ENCODE data around the gene SEPTIN1. TPM values are rescaled to one million over a fixed set of nuclear protein-coding genes. Genes with fewer than 3 reads are reported as not detected.

SEPTIN1 gene
- total RNA-seq, 1 experiment from 2014 or later = 3.4 TPM

DNA sequence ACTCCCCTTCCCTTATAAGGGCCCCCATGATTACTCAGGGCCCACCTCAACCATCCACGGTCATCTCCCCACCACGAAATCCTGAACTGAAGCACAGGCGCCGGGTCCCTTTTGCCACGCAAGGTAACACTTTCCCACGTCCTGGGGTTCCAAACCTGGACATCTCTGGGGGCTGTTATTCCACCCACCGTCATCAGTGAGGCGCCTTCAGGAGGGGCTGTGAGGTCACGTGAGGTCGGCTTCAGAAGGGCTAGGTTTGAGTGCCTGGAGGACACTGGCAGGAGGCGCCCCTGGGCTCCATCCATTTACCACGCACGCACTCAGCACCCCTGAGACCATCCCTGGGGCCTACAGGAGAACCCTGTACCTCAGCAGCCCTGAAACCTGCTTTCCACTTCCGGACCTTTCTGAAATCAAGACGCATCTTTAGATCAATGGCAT lies 31.3 kb downstream of the SEPTIN1 start:
- no peak overlapping the region for H3K9ac ChIP-seq (ENCODE audit: low read length)

DNA sequence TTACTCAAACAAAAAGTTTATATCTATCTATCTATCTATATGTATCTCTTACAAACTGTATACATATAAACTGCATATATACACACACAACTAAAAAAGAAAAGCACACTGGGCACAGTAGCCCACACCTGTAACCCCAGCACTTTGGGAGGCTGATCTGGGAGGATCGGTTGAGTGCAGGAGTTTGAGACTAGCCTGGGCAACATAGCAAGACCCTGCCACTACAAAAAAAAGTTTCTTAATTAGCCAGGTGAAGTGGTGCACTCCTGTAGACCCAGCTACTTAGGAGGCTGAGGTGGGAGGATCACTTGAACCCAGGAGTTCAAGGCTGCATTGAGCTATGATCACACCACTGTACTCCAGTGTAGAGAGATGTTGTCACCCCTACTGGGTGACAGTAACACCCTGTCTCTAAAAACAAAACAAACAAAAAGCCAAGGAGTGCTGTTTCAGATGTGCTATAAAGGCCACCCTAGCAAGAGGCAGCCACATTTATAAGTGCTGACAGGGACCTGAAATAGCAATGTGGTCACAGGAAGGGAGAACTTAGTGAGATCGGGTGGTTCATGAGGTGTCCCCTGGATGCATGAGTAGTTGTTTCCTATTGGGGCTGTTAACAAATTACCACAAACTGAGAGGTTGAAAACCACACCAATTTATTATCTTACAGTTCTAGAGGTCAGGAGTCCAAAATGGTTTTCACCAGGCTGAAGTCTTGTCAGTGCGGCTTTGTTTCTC lies 32.1 kb downstream of the SEPTIN1 start:
- H3K27ac ChIP-seq (ENCODE audit: low read depth, low read length) = no peak overlapping the region
- intact Hi-C loops (cut with micrococcal nuclease) = no loop called here
- ATAC-seq (no peak), DNase-seq (ENCODE audit: low read depth, low spot score) (no peak)
- peaks cover 9 to 30% of the 10 kb centered on the region in 2 experiments; a peak in 2 of 4 replicates for H3K36me3 ChIP-seq (ENCODE audit: control insufficient read depth in 1 of 2, insufficient read depth in 2 of 2, low read length in 2 of 2)
- H4K20me1 ChIP-seq (ENCODE audit: insufficient read depth) = no peaks in the 10 kb centered on the region
- H3K4me3 ChIP-seq (replicated peaks in 1 of 2; ENCODE audit: low read depth in 1 of 2, low read length in 2 of 2) = no peak overlapping the region
- H3K4me2 ChIP-seq (ENCODE audit: low read length) = no peak overlapping the region
- BruUV-seq (replicated peaks) = no TSS peak
- CTCF ChIA-PET = no interaction called here
- RAD21 ChIA-PET (ENCODE audit: low non-redundant PET in 1 of 2, low total read pairs in 2 of 2, uncharacterized antibody in 2 of 2, unreplicated experiment in 2 of 2) = no interaction called here
- H3K27me3 ChIP-seq (ENCODE audit: insufficient read depth, low read length) = no peaks in the 10 kb centered on the region
- no peak overlapping the region for H3K9ac ChIP-seq (ENCODE audit: low read length)
- POLR2A ChIA-PET = interaction anchor here (1.1 kb wide), 1 partner anchor 21 kb away, joined by 3 read pairs; no protein-coding TSS in a partner anchor
- no peaks in the 10 kb centered on the region for H3K9me3 ChIP-seq (ENCODE audit: control insufficient read depth in 1 of 2, insufficient read depth in 1 of 2, low read depth in 1 of 2, low read length in 2 of 2)
- peaks cover 31% of the 10 kb centered on the region for H3K79me2 ChIP-seq (ENCODE audit: insufficient read depth, low read length)
- no peaks in the 10 kb centered on the region for H3K9me2 ChIP-seq (ENCODE audit: insufficient read depth)
- H3K4me1 ChIP-seq (ENCODE audit: control insufficient read depth in 1 of 2, insufficient read depth in 2 of 2, low read length in 2 of 2) = peaks cover 27 to 31% of the 10 kb centered on the region in 2 experiments
- H2AFZ ChIP-seq (ENCODE audit: low read depth, low read length, poor library complexity, severe bottlenecking) = no peak overlapping the region
- TF ChIP-seq JUND (IDR thresholded peaks at IDR 0.05) (no peak), POLR2A (IDR thresholded peaks at IDR 0.05; ENCODE audit: borderline replicate concordance, extremely low read depth, insufficient read depth, insufficient read length) (no peak), POLR2AphosphoS5 (IDR thresholded peaks at IDR 0.05; ENCODE audit: low read depth, low read length) (no peak), ELF1 (IDR thresholded peaks at IDR 0.05; ENCODE audit: borderline replicate concordance, low read depth) (no peak), ZFX (IDR thresholded peaks at IDR 0.05) (no peak), EZH2phosphoT487 (IDR thresholded peaks at IDR 0.05; ENCODE audit: borderline replicate concordance) (no peak), YY1 (IDR thresholded peaks at IDR 0.05; ENCODE audit: extremely low read depth, insufficient replicate concordance, low read depth, low read length) (no peak), SIN3A (IDR thresholded peaks at IDR 0.05; ENCODE audit: low read depth) (no peak), SRF (IDR thresholded peaks at IDR 0.05; ENCODE audit: low read depth) (no peak), EGR1 (IDR thresholded peaks at IDR 0.05; ENCODE audit: low read depth) (no peak), ZNF274 (IDR thresholded peaks at IDR 0.05; ENCODE audit: low read depth, low read length) (no peak)
- TF ChIP-seq, protein P1, sequence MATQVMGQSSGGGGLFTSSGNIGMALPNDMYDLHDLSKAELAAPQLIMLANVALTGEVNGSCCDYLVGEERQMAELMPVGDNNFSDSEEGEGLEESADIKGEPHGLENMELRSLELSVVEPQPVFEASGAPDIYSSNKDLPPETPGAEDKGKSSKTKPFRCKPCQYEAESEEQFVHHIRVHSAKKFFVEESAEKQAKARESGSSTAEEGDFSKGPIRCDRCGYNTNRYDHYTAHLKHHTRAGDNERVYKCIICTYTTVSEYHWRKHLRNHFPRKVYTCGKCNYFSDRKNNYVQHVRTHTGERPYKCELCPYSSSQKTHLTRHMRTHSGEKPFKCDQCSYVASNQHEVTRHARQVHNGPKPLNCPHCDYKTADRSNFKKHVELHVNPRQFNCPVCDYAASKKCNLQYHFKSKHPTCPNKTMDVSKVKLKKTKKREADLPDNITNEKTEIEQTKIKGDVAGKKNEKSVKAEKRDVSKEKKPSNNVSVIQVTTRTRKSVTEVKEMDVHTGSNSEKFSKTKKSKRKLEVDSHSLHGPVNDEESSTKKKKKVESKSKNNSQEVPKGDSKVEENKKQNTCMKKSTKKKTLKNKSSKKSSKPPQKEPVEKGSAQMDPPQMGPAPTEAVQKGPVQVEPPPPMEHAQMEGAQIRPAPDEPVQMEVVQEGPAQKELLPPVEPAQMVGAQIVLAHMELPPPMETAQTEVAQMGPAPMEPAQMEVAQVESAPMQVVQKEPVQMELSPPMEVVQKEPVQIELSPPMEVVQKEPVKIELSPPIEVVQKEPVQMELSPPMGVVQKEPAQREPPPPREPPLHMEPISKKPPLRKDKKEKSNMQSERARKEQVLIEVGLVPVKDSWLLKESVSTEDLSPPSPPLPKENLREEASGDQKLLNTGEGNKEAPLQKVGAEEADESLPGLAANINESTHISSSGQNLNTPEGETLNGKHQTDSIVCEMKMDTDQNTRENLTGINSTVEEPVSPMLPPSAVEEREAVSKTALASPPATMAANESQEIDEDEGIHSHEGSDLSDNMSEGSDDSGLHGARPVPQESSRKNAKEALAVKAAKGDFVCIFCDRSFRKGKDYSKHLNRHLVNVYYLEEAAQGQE (IDR thresholded peaks at IDR 0.05; ENCODE audit: low read depth) = no peak

More for the DNA sequence above, 31.3 kb downstream of the SEPTIN1 start:
- ChIA-PET POLR2A (interaction anchor here (1.1 kb wide), 1 partner anchor 20 kb away, joined by 3 read pairs; no protein-coding TSS in a partner anchor), RAD21 (ENCODE audit: low non-redundant PET in 1 of 2, low total read pairs in 2 of 2, uncharacterized antibody in 2 of 2, unreplicated experiment in 2 of 2) (no interaction called here), CTCF (no interaction called here)
- Histone ChIP-seq H3K4me3 (replicated peaks in 1 of 2; ENCODE audit: low read depth in 1 of 2, low read length in 2 of 2) (no peak overlapping the region), H3K9me3 (ENCODE audit: control insufficient read depth in 1 of 2, insufficient read depth in 1 of 2, low read depth in 1 of 2, low read length in 2 of 2) (no peaks in the 10 kb centered on the region), H3K36me3 (ENCODE audit: control insufficient read depth in 1 of 2, insufficient read depth in 2 of 2, low read length in 2 of 2) (peaks cover 9 to 30% of the 10 kb centered on the region in 2 experiments; a peak in 2 of 4 replicates), H3K79me2 (ENCODE audit: insufficient read depth, low read length) (peaks cover 31% of the 10 kb centered on the region), H3K27ac (ENCODE audit: low read depth, low read length) (no peak overlapping the region), H4K20me1 (ENCODE audit: insufficient read depth) (no peaks in the 10 kb centered on the region), H3K4me1 (ENCODE audit: control insufficient read depth in 1 of 2, insufficient read depth in 2 of 2, low read length in 2 of 2) (peaks cover 28 to 39% of the 10 kb centered on the region in 2 experiments), H3K4me2 (ENCODE audit: low read length) (no peak overlapping the region), H3K9me2 (ENCODE audit: insufficient read depth) (no peaks in the 10 kb centered on the region), H3K27me3 (ENCODE audit: insufficient read depth, low read length) (no peaks in the 10 kb centered on the region), H2AFZ (ENCODE audit: low read depth, low read length, poor library complexity, severe bottlenecking) (no peak overlapping the region)
- TF ChIP-seq, protein P2, sequence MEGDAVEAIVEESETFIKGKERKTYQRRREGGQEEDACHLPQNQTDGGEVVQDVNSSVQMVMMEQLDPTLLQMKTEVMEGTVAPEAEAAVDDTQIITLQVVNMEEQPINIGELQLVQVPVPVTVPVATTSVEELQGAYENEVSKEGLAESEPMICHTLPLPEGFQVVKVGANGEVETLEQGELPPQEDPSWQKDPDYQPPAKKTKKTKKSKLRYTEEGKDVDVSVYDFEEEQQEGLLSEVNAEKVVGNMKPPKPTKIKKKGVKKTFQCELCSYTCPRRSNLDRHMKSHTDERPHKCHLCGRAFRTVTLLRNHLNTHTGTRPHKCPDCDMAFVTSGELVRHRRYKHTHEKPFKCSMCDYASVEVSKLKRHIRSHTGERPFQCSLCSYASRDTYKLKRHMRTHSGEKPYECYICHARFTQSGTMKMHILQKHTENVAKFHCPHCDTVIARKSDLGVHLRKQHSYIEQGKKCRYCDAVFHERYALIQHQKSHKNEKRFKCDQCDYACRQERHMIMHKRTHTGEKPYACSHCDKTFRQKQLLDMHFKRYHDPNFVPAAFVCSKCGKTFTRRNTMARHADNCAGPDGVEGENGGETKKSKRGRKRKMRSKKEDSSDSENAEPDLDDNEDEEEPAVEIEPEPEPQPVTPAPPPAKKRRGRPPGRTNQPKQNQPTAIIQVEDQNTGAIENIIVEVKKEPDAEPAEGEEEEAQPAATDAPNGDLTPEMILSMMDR (IDR thresholded peaks at IDR 0.05 in 2 of 3, conservative IDR thresholded peaks at IDR 0.05 in 1 of 3; ENCODE audit: borderline replicate concordance in 1 of 3, insufficient read depth in 1 of 3, low read depth in 2 of 3, low read length in 2 of 3) = no peak
- intact Hi-C loops (cut with micrococcal nuclease) = no loop called here
- ATAC-seq (no peak), DNase-seq (ENCODE audit: low read depth, low spot score) (no peak)
- no TSS peak for BruUV-seq (replicated peaks)

Measured in HCT116 (cell line).